IMR-90 (cell line): ENCODE results near the gene COLEC11. TPM values are rescaled to one million over a fixed set of nuclear protein-coding genes. Genes with fewer than 3 reads are reported as not detected.

Source experiments
- MAZ ChIP-seq: IDR thresholded peaks from 2 replicates; pipeline ENCODE4 v1.6.1; 2012; ENCODE audit warnings: low read depth, mild to moderate bottlenecking, low read length, improper control_type of control experiment, moderate library complexity, borderline replicate concordance
- SMC3 ChIP-seq: fragments of 150-350 bp; IDR thresholded peaks from 2 replicates; pipeline ENCODE4 v1.6.1; 2016; ENCODE audit warnings: low read depth, mild to moderate bottlenecking, antibody characterized with exemption, low read length, moderate library complexity
- polyA plus RNA-seq, 3 experiments: library from polyadenylated mRNA; depleted of rRNA; stranded (reverse); fragments of >200 nt; gene quantifications; 2 replicates each; pipeline ENCODE4 v1.2.3, GENCODE V29; 2012; ENCODE audit warnings: low replicate concordance in 1 of 3
- total RNA-seq: library from RNA; depleted of rRNA; stranded (reverse); fragments of >200 nt; gene quantifications from 2 replicates; pipeline ENCODE4 v1.2.3, GENCODE V29; 2012
- TF ChIP-seq, protein P1 (sequence below): conservative IDR thresholded peaks from 2 replicates; pipeline ENCODE4 v1.5.1; 2012; ENCODE audit warnings: mild to moderate bottlenecking, low read depth, low read length, improper control_type of control experiment

Gene COLEC11
- total and polyA plus RNA-seq, 2 of the 4 experiments (the other 2 are of a cell fraction): under 0.01 to 0.24 TPM

DNA sequence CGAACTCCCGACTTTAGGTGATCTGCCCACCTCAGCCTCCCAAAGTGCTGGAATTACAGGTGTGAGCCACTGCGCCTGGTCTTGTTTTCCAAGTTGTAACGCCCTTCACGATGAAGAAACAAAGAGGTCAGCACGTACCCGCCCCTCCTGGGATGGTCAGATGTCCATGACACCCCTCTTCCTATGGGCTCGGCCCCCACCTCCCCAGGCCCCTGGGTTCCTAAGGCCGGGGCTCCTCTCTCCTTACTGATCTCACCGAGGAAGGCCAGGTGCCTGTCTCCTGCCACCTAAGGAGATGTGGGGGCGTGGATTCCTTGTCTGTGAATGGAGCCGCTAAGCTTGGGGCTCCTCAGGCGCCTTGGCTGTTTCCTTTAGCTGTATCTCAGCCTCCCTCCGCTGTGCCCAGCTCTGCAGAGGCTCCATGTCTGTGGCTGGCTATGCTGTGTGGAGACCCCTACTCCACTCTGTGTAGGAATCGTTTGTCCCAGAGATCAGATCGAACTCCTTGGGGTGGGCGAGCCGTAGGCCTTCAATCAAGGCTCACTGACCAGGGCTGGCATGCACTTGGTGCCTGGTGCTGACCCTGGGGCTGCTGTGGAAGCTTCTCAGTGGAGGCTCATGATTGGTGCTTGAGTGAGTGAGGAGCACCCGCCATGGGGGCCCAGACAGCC is 8.8 kb downstream of the COLEC11 start (continued):
- no peak for TF ChIP-seq SMC3
- TF ChIP-seq, protein P1, sequence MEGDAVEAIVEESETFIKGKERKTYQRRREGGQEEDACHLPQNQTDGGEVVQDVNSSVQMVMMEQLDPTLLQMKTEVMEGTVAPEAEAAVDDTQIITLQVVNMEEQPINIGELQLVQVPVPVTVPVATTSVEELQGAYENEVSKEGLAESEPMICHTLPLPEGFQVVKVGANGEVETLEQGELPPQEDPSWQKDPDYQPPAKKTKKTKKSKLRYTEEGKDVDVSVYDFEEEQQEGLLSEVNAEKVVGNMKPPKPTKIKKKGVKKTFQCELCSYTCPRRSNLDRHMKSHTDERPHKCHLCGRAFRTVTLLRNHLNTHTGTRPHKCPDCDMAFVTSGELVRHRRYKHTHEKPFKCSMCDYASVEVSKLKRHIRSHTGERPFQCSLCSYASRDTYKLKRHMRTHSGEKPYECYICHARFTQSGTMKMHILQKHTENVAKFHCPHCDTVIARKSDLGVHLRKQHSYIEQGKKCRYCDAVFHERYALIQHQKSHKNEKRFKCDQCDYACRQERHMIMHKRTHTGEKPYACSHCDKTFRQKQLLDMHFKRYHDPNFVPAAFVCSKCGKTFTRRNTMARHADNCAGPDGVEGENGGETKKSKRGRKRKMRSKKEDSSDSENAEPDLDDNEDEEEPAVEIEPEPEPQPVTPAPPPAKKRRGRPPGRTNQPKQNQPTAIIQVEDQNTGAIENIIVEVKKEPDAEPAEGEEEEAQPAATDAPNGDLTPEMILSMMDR: no peak
- TF ChIP-seq MAZ: no peak
